Fibroblast of mammary gland (primary cell): ENCODE results near the gene MUC5AC.

Experiments
- DNase-seq: peaks from one replicate; pipeline ENCODE4 v3.0.0-alpha.2; 2010; ENCODE audit warnings: low read depth
- H3K4me3 ChIP-seq: 2 replicates; pipeline ENCODE4 v1.5.1; 2011; ENCODE audit warnings: low read depth, mild to moderate bottlenecking, low read length, moderate library complexity; ENCODE audit not compliant: control insufficient read depth
- TF ChIP-seq, protein P1 (sequence below): conservative IDR thresholded peaks from 2 replicates; pipeline ENCODE4 v1.5.1; 2011; ENCODE audit warnings: low read depth, low read length, inconsistent platforms; ENCODE audit not compliant: control insufficient read depth, insufficient read depth

MUC5AC gene

DNA sequence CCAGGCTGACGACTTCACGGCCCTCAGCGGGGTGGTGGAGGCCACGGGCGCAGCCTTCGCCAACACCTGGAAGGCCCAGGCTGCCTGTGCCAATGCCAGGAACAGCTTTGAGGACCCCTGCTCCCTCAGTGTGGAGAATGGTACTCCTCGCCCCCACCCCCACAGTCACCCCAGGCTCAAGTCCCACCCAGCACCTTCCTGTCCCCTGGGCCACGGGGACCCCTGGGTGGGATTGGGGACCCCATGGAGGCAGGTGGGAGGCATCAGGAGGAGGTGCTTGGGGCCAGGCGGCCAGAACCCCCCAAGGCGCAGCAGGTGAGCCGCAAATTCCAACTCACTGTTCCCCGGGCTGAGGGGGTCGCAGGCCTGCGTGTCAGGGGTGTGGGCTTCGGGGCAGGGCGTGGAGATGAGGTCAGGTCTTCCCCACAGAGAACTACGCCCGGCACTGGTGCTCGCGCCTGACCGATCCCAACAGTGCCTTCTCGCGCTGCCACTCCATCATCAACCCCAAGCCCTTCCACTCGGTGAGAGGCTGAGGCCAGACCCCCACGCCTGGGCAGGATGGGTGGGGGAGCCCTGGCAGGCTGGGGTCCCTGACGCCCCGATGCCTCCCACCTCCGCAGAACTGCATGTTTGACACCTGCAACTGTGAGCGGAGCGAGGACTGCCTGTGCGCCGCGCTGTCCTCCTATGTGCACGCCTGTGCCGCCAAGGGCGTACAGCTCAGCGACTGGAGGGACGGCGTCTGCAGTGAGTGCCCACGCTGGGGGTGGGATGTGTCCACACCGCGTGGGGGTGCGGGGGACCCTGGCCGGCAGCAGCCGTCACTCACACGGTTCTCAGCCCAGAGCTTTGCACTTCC, 74.5 kb downstream of the MUC5AC start:
- TF ChIP-seq, protein P1, sequence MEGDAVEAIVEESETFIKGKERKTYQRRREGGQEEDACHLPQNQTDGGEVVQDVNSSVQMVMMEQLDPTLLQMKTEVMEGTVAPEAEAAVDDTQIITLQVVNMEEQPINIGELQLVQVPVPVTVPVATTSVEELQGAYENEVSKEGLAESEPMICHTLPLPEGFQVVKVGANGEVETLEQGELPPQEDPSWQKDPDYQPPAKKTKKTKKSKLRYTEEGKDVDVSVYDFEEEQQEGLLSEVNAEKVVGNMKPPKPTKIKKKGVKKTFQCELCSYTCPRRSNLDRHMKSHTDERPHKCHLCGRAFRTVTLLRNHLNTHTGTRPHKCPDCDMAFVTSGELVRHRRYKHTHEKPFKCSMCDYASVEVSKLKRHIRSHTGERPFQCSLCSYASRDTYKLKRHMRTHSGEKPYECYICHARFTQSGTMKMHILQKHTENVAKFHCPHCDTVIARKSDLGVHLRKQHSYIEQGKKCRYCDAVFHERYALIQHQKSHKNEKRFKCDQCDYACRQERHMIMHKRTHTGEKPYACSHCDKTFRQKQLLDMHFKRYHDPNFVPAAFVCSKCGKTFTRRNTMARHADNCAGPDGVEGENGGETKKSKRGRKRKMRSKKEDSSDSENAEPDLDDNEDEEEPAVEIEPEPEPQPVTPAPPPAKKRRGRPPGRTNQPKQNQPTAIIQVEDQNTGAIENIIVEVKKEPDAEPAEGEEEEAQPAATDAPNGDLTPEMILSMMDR, result no peak
- H3K4me3 ChIP-seq, result no peak overlapping the region
- DNase-seq, result no peak

DNA sequence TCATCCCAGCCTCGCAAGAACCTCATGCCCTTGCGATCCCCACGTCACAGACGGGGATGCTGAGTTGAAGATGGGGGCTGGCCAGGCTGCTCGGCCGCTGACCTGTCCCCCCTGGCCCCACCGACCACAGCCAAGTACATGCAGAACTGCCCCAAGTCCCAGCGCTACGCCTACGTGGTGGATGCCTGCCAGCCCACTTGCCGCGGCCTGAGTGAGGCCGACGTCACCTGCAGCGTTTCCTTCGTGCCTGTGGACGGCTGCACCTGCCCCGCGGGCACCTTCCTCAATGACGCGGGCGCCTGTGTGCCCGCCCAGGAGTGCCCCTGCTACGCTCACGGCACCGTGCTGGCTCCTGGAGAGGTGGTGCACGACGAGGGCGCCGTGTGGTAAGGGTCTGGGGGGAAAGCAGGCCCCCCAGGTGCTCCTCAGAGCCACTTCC, 75.1 kb downstream of the MUC5AC start:
- no peak for DNase-seq
- H3K4me3 ChIP-seq, result no peak overlapping the region
- TF ChIP-seq, protein P1, result no peak

DNA sequence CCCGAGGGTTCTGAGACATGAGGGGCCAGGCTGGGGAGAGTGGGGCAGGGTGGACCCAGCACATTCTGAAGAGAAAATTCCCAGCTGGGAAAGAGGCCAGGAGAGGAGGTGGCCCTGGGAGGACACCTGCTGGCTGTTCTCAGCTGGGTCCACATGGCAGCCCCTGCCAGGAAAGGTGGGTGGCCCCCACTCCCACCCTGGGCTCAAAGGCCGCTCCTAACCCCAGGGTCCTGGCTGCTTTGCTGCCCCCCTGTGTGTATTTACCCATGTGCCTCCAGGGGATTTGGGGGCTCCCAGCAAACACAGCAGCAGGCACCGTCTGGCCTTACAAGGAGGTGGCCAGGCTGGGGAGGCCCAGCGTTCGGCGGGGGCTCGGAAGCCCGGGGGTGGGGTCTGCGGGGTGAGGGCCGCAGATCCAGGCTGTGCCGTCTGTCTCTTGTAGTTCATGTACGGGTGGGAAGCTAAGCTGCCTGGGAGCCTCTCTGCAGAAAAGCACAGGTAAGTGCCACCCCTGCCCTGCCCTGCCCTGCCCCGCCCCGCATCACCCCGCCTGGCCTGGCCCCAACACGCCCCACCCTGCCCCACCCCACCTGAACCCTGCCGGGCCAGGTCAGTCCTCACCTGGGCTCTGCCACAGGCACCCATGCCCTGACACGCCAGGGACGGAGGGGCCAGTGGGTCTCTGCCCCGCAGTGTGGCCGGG, 75.7 kb downstream of the MUC5AC start:
- H3K4me3 ChIP-seq, result no peak overlapping the region
- DNase-seq, result no peak
- TF ChIP-seq, protein P1, result no peak

DNA sequence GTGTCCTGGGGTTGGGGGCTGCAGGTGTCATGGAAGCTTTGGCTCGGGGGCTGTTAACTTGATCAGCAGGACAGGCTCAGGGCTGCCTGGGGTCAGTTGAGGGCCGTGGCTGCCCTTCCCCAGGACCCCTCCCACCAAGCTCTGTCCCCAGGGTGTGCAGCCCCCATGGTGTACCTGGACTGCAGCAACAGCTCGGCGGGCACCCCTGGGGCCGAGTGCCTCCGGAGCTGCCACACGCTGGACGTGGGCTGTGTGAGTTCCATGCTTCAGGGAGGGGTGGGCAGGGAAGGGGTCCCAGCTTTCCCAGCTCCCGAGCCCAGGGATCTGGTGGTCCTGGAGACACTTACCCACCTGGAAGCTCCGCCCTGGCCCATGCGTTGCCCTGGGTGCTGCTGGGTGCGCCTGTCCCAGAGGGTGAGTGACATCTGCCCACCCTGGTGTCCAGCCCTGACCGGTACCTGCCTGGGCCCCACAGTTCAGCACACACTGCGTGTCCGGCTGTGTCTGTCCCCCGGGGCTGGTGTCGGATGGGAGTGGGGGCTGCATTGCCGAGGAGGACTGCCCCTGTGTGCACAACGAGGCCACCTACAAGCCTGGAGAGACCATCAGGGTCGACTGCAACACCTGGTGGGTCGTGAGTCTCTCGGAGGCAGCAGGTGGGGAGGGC, 76.4 kb downstream of the MUC5AC start:
- DNase-seq, result no peak
- no peak overlapping the region for H3K4me3 ChIP-seq
- TF ChIP-seq, protein P1, result no peak

DNA sequence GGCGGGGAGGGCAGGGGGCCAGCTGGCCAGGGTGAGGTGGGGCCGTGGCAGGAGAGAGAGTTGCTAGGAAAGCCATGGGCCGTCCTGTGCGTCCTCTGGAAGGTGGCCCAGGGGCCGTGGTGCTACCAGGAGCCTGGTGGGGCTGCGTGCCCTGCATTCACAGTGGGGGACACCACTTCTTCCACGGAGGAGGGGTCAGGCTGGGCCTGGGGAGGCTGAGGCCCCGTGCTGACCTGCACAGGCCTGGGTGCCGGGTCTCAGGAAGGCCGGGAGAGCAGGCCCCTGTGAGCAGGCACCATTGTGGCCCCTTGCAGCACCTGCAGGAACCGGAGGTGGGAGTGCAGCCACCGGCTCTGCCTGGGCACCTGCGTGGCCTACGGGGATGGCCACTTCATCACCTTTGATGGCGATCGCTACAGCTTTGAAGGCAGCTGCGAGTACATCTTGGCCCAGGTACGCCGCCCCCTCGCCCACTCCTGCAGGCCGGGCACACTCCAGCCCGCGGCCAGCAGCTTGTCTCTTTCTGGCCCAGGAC, 77.1 kb downstream of the MUC5AC start:
- H3K4me3 ChIP-seq, result no peak overlapping the region
- DNase-seq, result no peak
- TF ChIP-seq, protein P1, result no peak

DNA sequence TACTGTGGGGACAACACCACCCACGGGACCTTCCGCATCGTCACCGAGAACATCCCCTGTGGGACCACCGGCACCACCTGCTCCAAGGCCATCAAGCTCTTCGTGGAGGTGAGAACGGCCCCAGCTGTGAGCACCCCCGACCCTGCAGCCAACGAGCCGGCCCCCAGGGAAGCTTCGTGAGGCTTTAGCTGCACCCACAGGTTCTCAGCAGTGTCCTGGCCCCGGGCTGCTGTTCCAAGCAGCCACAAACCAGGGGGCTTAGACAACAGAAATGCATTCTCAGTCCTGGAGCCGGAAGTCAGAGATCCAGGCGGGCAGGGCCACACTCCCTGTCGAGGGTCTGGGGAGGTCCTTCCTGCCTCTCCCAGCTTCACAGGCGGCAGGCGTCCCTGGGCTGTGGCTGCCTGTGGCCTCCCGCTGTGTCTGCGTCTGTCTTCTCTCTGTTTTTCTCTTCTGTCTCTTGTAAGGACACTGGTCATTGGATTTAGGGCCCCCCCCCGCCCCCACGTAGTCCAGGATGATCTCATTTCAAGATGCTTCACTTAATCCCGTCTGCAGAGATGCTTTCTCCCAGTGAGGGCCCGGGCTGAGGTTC, 77.7 kb downstream of the MUC5AC start:
- H3K4me3 ChIP-seq, result no peak overlapping the region
- DNase-seq, result no peak
- TF ChIP-seq, protein P1, result no peak
